ENCODE results near the gene ABCC3.

The ABCC3 gene, protein sequence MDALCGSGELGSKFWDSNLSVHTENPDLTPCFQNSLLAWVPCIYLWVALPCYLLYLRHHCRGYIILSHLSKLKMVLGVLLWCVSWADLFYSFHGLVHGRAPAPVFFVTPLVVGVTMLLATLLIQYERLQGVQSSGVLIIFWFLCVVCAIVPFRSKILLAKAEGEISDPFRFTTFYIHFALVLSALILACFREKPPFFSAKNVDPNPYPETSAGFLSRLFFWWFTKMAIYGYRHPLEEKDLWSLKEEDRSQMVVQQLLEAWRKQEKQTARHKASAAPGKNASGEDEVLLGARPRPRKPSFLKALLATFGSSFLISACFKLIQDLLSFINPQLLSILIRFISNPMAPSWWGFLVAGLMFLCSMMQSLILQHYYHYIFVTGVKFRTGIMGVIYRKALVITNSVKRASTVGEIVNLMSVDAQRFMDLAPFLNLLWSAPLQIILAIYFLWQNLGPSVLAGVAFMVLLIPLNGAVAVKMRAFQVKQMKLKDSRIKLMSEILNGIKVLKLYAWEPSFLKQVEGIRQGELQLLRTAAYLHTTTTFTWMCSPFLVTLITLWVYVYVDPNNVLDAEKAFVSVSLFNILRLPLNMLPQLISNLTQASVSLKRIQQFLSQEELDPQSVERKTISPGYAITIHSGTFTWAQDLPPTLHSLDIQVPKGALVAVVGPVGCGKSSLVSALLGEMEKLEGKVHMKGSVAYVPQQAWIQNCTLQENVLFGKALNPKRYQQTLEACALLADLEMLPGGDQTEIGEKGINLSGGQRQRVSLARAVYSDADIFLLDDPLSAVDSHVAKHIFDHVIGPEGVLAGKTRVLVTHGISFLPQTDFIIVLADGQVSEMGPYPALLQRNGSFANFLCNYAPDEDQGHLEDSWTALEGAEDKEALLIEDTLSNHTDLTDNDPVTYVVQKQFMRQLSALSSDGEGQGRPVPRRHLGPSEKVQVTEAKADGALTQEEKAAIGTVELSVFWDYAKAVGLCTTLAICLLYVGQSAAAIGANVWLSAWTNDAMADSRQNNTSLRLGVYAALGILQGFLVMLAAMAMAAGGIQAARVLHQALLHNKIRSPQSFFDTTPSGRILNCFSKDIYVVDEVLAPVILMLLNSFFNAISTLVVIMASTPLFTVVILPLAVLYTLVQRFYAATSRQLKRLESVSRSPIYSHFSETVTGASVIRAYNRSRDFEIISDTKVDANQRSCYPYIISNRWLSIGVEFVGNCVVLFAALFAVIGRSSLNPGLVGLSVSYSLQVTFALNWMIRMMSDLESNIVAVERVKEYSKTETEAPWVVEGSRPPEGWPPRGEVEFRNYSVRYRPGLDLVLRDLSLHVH (N-terminal part only)

GRCh38 chr17:50634224-50634914, at the start of gene ABCC3:
TSS of gene ABCC3 (plus strand) at chr17:50634881. CDS start at chr17:50634937, 56 bp downstream.
- peak; percentile 49 for DNase-seq

- DNase-seq, result no peak
Measured at GRCh38 chr17:50585346-50585745, 49.3 kb upstream of the ABCC3 start.

- no peak for DNase-seq
Measured at GRCh38 chr17:50585891-50586290, 48.8 kb upstream of the ABCC3 start.

DNA sequence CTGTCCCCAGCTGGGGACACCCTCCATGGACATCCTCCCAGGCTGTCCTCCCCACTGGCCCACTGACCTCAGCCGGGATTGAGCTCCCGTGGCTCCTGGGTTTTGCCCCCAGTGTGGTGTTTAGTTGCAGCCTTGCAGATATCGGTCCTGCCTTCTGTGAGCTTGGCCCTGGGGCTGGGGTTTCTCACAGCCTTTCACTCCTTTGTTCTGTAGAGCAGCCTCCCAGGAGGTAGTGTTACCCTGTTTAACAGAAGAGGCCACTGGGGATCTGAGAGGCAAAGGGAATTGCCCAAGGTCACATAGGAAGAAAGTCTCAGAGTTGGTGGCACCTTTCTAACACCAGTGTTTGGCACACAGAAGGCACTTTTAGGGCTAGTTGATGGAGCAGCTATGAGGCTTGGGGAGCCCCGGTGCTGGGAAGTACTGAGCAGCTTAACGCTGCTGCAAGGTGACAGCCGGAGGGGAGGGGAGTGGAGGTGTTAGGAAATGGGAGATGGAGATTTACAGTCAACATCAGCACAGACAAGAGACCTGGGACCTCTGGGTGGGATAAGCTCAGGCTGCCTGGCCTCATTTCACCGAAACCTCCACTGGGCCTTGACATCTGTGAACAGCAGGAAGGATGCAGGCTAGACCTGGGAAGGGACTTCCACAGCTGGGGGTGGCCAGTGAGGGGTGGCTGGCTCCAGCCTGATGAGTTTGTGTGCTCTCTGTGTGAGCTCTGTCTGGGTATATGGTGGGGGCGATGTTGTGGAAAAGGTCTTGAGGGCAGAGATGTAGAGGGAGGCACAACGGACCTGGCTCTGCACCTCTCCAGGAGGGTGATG, 48.0 kb upstream of the ABCC3 start:
- DNase-seq, result no peak

GRCh38 chr17:50587571-50587970, 47.1 kb upstream of the ABCC3 start:
- no peak for DNase-seq

DNA sequence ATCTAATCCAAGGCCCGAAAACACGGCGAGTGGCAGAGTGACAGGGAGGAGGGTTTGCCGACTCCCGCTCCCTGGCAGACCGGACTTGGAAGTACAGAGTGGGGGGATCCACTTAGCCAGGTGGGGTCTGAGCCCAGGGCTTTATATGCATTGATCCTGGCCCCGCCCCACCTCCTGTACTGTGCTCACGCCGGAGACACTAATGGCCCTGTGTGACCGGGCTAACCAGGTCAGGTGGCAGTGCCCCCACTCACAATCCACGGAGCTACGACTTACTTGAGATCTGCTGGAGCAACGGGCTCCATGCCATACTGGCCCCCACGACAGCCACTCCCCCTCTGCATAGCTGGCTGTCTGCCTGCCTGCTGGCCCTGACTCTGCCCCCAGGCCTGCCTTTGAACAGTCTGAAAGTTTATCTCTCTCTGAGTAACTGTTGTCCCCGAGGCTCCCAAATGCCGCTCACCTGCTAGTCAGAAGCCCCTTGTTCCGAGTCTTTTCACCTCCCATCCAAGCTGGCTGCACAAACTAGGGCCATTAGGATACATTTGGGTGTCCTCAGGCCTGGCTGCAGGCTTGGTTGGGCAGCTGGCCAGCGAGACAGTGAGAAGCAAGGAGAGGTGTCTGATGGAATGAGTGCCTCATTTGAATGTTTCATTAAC, 46.2 kb upstream of the ABCC3 start:
- no peak for DNase-seq

DNA sequence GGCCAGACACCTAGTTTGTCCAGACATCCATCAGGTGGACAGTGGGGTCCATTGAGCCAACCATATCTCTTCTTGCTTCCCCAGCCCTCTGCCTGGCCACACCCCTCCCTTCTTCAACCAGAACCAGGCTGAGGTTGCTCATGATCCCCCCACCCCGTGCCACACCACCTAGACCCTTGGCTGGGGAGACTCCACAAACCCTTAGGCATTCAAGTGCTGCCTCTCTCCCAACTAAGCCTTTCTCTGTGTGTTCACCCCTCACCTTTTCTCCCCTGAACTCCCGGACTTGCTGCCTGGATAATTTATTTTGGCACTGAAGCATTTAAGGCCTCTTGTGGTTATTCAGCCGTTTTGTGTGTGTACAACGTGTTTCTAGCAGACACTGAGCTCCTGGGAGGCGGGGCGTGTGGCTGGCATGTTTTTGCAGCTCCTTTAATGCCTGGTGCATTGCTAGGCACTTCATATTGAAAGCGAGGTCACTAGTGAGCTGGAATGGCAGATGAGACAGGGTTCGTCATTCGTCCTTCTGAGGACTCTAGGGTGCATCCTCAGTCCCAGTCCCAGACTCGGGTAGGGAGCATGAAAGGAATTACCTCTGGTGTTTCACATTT, 45.5 kb upstream of the ABCC3 start:
- DNase-seq, result no peak

DNA sequence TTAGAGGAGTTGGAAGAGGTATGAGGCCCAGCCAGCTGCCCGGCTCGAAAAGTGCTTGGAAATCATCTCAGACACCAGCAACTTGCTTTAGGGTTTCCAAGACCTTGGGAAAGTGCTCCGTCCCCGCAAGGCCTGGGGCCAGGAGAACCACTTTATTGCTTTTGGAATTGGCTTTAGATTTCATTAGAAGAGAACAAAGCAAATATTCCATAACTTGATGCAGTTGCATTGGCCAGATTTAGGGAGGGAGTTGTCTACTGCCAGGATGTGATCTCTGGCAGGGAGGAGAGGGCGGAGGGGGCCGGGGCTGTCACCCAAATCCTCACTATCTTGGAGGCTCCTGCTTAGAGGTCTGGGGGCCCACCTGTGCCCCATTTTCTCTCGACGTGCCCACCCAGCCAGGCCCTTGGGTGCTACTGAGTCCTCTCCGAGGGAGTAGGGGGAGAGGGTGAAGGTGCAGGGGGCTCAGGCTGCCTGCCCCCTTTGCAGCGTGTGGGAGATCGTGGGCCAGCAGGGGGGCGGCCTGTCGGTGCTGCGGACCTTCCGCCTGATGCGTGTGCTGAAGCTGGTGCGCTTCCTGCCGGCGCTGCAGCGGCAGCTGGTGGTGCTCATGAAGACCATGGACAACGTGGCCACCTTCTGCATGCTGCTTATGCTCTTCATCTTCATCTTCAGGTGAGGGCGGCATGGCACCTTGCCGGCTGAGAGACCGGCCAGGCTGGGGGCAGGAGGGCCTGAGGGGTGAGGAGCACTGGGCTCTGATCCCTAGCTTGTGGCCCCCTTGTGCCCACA, 43.5 kb upstream of the ABCC3 start:
- no peak for DNase-seq

DNA sequence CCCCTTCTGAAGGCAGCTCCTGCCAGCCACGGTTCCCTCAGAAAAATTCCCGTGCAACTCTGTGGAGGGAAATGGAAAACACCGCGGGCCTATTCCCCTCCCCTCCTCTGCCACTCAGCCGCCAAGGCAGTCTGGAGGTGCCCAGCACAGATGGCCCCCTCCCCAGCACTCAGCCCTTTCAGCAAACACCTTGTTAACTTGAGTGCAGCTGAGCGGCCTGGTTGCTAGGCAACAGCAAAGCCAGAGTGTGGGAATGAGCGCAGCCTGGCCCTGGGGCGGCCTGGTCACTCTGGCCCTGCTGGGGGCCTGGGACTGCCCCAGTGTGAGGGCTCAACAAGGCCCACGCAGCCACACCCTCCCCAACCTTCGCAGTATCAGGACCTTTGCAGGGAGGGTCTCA, 41.4 kb upstream of the ABCC3 start:
- DNase-seq, result no peak

DNA sequence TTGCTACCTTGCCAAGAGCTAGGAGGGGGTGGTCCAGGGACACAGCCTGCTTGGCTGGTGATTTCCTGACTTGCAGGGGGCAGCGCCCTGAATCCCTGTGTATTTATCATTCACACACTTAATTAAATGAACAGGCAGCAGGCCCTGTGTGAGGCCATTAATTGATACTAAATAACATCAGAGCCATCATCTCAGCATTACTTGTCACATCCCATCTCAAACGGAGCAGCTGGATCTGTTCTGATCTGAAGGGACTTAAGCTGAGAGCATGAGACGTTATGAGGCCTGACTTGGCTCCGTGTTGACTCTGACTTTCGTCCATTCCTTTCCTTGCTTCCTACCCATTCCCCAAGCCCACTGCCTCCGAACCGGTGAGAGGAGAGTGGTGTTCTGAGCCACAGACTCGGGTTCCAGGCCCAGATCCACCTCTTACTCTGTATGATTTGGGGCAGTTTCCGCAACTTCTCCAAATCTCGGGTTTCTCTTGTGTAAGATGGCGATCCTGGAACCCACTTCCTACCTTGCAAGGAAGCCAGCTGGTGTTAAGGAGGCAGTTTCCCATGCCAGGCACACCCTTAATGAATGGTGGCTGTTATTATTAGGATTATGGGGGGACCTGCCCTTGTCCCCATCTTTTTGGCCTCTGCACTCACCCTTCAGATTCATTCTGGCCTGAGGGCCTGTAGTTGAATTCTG, 40.4 kb upstream of the ABCC3 start:
- DNase-seq, result no peak

- no peak for DNase-seq
Measured at GRCh38 chr17:50594892-50595291, 39.8 kb upstream of the ABCC3 start.

- DNase-seq, result peak; percentile 25
Measured at GRCh38 chr17:50596191-50597037, 38.3 kb upstream of the ABCC3 start.

DNA sequence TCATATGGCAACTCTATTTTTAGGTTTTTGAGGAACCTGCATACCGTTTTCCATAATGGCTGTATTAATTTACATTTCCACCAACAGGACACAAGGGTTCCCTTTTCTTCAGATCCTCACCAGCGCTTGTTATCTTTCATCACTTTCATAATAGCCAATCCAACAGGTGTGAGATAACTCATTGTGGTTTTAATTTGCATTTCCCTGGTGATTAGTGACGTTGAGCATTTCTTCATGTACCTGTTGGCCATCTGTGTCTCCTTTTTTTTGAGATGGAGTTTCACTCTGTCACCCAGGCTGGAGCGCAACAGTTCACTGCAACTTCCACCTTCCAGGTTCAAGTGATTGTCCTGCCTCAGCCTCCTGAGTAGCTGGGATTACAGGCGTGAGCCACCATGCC, 36.2 kb upstream of the ABCC3 start:
- DNase-seq, result no peak

- DNase-seq, result no peak
Measured at GRCh38 chr17:50599606-50600005, 35.1 kb upstream of the ABCC3 start.

- DNase-seq, result no peak
Measured at GRCh38 chr17:50601823-50602375, 32.8 kb upstream of the ABCC3 start.

- DNase-seq, result no peak
Measured at GRCh38 chr17:50602836-50603235, 31.8 kb upstream of the ABCC3 start.

DNA sequence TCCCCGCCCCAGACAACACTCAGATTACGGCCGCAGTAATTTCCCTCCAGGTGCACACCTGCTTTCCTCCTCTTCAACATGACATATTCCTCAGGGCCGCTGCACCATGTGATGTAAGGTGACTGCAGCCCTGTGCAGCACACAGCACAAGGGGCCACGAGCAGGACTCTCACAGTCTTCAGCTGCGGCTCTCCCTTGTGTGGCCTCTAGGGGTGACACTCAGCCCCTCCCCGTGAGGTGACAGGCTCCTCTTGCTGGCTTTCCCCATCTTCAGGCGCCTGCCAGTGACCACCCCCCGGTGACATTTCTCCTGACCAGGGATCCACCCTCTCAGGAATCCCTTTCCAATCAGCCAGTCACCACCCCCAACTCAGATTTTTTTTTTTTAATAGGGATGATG, 31.3 kb upstream of the ABCC3 start:
- peak; percentile 51 for DNase-seq

DNA sequence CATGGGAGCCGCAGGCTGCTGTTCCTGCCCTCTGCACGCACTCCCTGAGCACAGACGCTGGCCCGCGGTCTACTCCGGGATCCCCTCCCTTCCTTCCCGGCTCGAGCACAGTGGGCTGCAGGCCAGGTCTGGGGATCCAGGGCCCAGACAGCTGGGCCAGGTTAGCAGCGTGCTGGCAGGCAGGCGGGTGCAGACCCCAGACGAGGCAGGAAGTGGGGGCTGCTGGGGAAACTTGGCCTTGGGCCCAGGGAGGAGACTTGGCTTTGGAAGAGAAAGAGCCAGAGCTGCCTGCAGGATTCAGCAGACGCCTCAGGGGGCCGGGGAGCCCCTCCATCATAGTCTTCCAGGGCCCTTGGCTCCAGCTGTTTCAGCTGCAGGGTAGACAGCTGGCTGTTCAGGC, 30.2 kb upstream of the ABCC3 start:
- no peak for DNase-seq
